SK-N-SH (cell line): ENCODE data around the gene CPXM1. TPM values are rescaled to one million over a fixed set of nuclear protein-coding genes. Genes with fewer than 3 reads are reported as not detected.

Experiments
- CTCF ChIA-PET: fragments of 300-600, 350-600 bp; formaldehyde crosslinking; extraction: SDS; loops from one replicate; lab custom pipeline; 2021; lab: Yijun Ruan, JAX
- POLR2A ChIA-PET: fragments of 350-600 bp; sonication (Branson Sonifier 250); formaldehyde crosslinking; extraction: SDS; loops from one replicate; lab custom pipeline; 2020; ENCODE audit warnings: antibody characterized with exemption, inconsistent platforms; lab: Yijun Ruan, JAX
- DNase-seq: peaks from one replicate; pipeline ENCODE4 v3.0.0; 2012
- H2AFZ ChIP-seq: fragments of 200-600 bp; sonication (generic); 2 replicates; pipeline ENCODE4 v1.8.1; 2016; ENCODE audit warnings: antibody characterized with exemption, mild to moderate bottlenecking, low read depth
- H3F3A ChIP-seq: fragments of 200-600 bp; sonication (generic); replicated peaks from 2 replicates; pipeline ENCODE3; 2016; ENCODE audit warnings: antibody characterized with exemption, mild to moderate bottlenecking; ENCODE audit not compliant: insufficient read depth
- H3K27ac ChIP-seq, 2 experiments: fragments of 200-500 bp in 1 of 2; fragments of 200-600 bp in 1 of 2; sonication (Bioruptor generic) in 1 of 2; sonication (generic), shearing (Covaris generic) in 1 of 2; 2 replicates each; pipeline versions ENCODE4 v1.5.1 to v1.6.1; 2014 to 2016; ENCODE audit warnings: low read depth in 2 of 2, inconsistent platforms in 1 of 2, low read length in 1 of 2, mild to moderate bottlenecking in 1 of 2, mixed read lengths in 1 of 2
- H3K27me3 ChIP-seq: fragments of 200-600 bp; sonication (generic), shearing (Covaris generic); 2 replicates; pipeline ENCODE4 v1.6.1; 2016; ENCODE audit warnings: mixed run types; ENCODE audit not compliant: insufficient read depth
- H3K36me3 ChIP-seq, 2 experiments: fragments of 200-500 bp in 1 of 2; fragments of 200-600 bp in 1 of 2; sonication (Bioruptor generic) in 1 of 2; sonication (generic) in 1 of 2; replicated peaks in 1 of 2; 2 replicates each; pipeline versions ENCODE3 to v1.5.1; 2014 to 2016; ENCODE audit warnings: low read length in 1 of 2, mild to moderate bottlenecking in 1 of 2; ENCODE audit not compliant: insufficient read depth in 2 of 2, control insufficient read depth in 1 of 2
- H3K4me1 ChIP-seq, 2 experiments: fragments of 200-500 bp in 1 of 2; fragments of 200-600 bp in 1 of 2; sonication (Bioruptor generic) in 1 of 2; sonication (generic), shearing (Covaris generic) in 1 of 2; 2 replicates each; pipeline versions ENCODE4 v1.5.1 to v1.6.1; 2014 to 2016; ENCODE audit warnings: low read depth in 1 of 2, low read length in 1 of 2, mixed run types in 1 of 2; ENCODE audit not compliant: insufficient read depth in 2 of 2, control insufficient read depth in 1 of 2
- H3K4me2 ChIP-seq: fragments of 200-600 bp; sonication (generic), shearing (Covaris generic); 2 replicates; pipeline ENCODE4 v1.6.1; 2017; ENCODE audit warnings: mixed run types
- H3K4me3 ChIP-seq, 2 experiments: fragments of 200-500 bp in 1 of 2; fragments of 200-600 bp in 1 of 2; sonication (Bioruptor generic) in 1 of 2; sonication (generic), shearing (Covaris generic) in 1 of 2; 2 replicates each; pipeline versions ENCODE4 v1.5.1 to v1.8.1; 2014 to 2016; ENCODE audit warnings: low read depth in 2 of 2, inconsistent platforms in 1 of 2, low read length in 1 of 2, mild to moderate bottlenecking in 1 of 2, mixed read lengths in 1 of 2, moderate library complexity in 1 of 2
- H3K79me2 ChIP-seq: fragments of 200-600 bp; sonication (generic); 2 replicates; pipeline ENCODE4 v1.8.1; 2017; ENCODE audit warnings: mild to moderate bottlenecking; ENCODE audit not compliant: insufficient read depth
- H3K9ac ChIP-seq: fragments of 200-600 bp; sonication (generic); 2 replicates; pipeline ENCODE4 v1.6.1; 2017; ENCODE audit warnings: mixed run types
- H3K9me2 ChIP-seq: fragments of 200-600 bp; sonication (generic); 2 replicates; pipeline ENCODE4 v1.6.1; 2017; ENCODE audit warnings: mixed run types
- H3K9me3 ChIP-seq: fragments of 200-600 bp; sonication (generic); 2 replicates; pipeline ENCODE4 v1.6.1; 2017; ENCODE audit warnings: mixed run types, mild to moderate bottlenecking, moderate library complexity
- H4K20me1 ChIP-seq: fragments of 200-600 bp; sonication (generic); 2 replicates; pipeline ENCODE4 v1.6.1; 2017; ENCODE audit warnings: mild to moderate bottlenecking, mixed run types; ENCODE audit not compliant: insufficient read depth
- CHD2 ChIP-seq: fragments of 150-350 bp; IDR thresholded peaks from 2 replicates; pipeline ENCODE4 v1.6.1; 2018; ENCODE audit warnings: low read length; ENCODE audit not compliant: partially characterized antibody
- EP300 ChIP-seq, 2 experiments: IDR thresholded peaks; 2 replicates each; pipeline versions ENCODE4 v1.4.0 to v1.6.1; 2012; ENCODE audit warnings: borderline replicate concordance in 1 of 2, low read depth in 1 of 2, low read length in 1 of 2
- EZH2phosphoT487 ChIP-seq: fragments of 200-600 bp; sonication (generic); IDR thresholded peaks from 2 replicates; pipeline ENCODE4 v1.6.1; 2017; ENCODE audit warnings: low read depth, mixed run types, mild to moderate bottlenecking, antibody characterized with exemption, moderate library complexity, borderline replicate concordance
- FOXJ3 ChIP-seq: sonication (generic); formaldehyde crosslinking; IDR thresholded peaks from 2 replicates; pipeline ENCODE4 v1.5.1; 2020; ENCODE audit warnings: mild to moderate bottlenecking, missing genetic modification reagents
- GATA2 ChIP-seq: sonication (generic); formaldehyde crosslinking; IDR thresholded peaks from 2 replicates; pipeline ENCODE4 v1.5.0; 2020; ENCODE audit warnings: mild to moderate bottlenecking, missing genetic modification reagents
- MXI1 ChIP-seq: IDR thresholded peaks from 2 replicates; pipeline ENCODE4 v1.6.1; 2012; ENCODE audit warnings: mild to moderate bottlenecking, low read depth, low read length, improper control_type of control experiment
- NFIC ChIP-seq: IDR thresholded peaks from 2 replicates; pipeline ENCODE4 v1.4.0; 2012; ENCODE audit warnings: borderline replicate concordance
- RAD21 ChIP-seq: IDR thresholded peaks from 2 replicates; pipeline ENCODE4 v1.6.1; 2012; ENCODE audit warnings: mild to moderate bottlenecking, low read length
- RCOR1 ChIP-seq: fragments of 150-350 bp; IDR thresholded peaks from 2 replicates; pipeline ENCODE4 v1.6.1; 2017; ENCODE audit warnings: antibody characterized with exemption, low read length
- REST ChIP-seq: IDR thresholded peaks from 2 replicates; pipeline ENCODE4 v1.6.1; 2012; ENCODE audit warnings: mild to moderate bottlenecking, low read depth, low read length, moderate library complexity
- RFX5 ChIP-seq: IDR thresholded peaks from 2 replicates; pipeline ENCODE4 v1.6.1; 2012; ENCODE audit warnings: mild to moderate bottlenecking, improper control_type of control experiment, low read length
- RXRA ChIP-seq: IDR thresholded peaks from 2 replicates; pipeline ENCODE4 v1.4.0; 2012; ENCODE audit warnings: low read depth, mild to moderate bottlenecking, borderline replicate concordance
- SIN3A ChIP-seq: IDR thresholded peaks from 2 replicates; pipeline ENCODE4 v1.6.1; 2012; ENCODE audit warnings: low read depth, mild to moderate bottlenecking, low read length, moderate library complexity, borderline replicate concordance
- TAF1 ChIP-seq: IDR thresholded peaks from 2 replicates; pipeline ENCODE4 v1.6.1; 2012; ENCODE audit warnings: low read depth, mild to moderate bottlenecking, low read length, moderate library complexity, borderline replicate concordance
- WGBS: methylation state at CpG from one replicate; pipeline ENCODE4 v1.1.6; 2017; ENCODE audit warnings: low lambda C conversion rate; 5-methylcytosine and 5-hydroxymethylcytosine counted together
- polyA plus RNA-seq, 3 experiments: library from polyadenylated mRNA; depleted of rRNA; stranded (reverse); fragments of >200 nt; gene quantifications; 2 replicates each; pipeline ENCODE4 v1.2.3, GENCODE V29; 2012
- TF ChIP-seq, protein P1 (sequence below): IDR thresholded peaks from 2 replicates; pipeline ENCODE4 v1.4.0; 2012; ENCODE audit warnings: low read depth, borderline replicate concordance
- TF ChIP-seq, protein P2 (sequence below): IDR thresholded peaks from 2 replicates; pipeline ENCODE4 v1.4.0; 2012; ENCODE audit warnings: low read depth

Gene CPXM1
- polyA plus RNA-seq, 1 of the 3 experiments (the other 2 are of a cell fraction): 99.9 TPM

DNA sequence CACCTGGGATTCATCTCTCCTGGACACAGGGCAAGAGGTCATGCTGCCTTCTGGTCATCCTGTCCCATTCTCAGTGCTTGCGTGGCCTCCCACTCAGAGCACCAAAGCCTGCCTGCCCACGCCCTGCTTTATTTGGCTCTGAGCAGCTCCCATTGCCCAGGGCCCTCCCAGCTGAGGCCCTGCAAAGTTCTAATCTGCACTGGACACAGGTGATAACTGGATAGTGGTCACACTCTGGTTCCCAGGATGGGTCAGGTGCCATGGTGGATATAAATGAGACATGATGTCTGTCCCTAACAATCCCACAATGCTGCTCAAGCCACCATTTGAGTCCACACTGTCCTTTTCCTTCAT lies 39.5 kb downstream of the CPXM1 start (continued):
- TF ChIP-seq, protein P1, sequence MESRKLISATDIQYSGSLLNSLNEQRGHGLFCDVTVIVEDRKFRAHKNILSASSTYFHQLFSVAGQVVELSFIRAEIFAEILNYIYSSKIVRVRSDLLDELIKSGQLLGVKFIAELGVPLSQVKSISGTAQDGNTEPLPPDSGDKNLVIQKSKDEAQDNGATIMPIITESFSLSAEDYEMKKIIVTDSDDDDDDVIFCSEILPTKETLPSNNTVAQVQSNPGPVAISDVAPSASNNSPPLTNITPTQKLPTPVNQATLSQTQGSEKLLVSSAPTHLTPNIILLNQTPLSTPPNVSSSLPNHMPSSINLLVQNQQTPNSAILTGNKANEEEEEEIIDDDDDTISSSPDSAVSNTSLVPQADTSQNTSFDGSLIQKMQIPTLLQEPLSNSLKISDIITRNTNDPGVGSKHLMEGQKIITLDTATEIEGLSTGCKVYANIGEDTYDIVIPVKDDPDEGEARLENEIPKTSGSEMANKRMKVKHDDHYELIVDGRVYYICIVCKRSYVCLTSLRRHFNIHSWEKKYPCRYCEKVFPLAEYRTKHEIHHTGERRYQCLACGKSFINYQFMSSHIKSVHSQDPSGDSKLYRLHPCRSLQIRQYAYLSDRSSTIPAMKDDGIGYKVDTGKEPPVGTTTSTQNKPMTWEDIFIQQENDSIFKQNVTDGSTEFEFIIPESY: no peak
- TF ChIP-seq GATA2 (CRISPR knock-in tag): no peak
- no peak for TF ChIP-seq RXRA
- no peak for TF ChIP-seq CHD2
- TF ChIP-seq, protein P2, sequence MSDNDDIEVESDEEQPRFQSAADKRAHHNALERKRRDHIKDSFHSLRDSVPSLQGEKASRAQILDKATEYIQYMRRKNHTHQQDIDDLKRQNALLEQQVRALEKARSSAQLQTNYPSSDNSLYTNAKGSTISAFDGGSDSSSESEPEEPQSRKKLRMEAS: no peak
- no peak for TF ChIP-seq EZH2phosphoT487
- TF ChIP-seq SIN3A: no peak
- no peak for TF ChIP-seq EP300 (IDR thresholded peaks at IDR 0.05; ENCODE audit: borderline replicate concordance in 1 of 2, low read depth in 1 of 2, low read length in 1 of 2)

DNA sequence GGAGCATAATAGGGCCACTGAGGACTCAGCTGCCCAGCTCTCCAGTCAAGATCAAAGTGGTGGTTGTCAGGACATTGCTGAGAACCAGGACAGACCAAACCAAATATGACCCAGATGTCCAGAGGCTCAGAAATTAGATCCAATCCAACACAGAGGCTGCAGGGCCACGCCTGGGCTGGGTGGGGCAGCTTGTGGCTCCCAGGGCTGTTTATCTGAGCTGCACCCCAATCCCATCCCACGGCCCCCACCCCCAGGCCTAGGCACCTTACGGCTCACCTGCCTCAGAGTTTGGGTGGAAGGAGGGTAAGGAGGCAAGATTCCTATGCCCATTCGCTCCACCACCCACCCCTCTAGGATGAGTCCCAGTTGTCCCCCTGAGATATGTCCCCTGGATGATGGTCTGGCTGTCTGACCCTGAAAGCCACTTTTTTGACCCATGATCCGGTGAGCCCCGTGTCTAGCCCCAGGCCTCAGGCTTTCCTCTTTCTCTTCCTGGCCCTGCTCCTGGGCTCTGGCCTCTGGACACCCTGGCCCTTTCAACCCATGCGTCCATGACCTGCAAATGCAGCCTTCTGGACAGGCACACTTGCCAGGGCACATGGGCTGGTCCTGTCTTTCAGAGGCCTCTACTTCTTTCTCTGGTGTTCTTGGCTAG lies 40.0 kb downstream of the CPXM1 start:
- H3K4me2 ChIP-seq: no peak overlapping the region
- H2AFZ ChIP-seq: no peak overlapping the region
- H4K20me1 ChIP-seq: no peaks in the 10 kb centered on the region
- 91% methylated on average over 6 of the region's 7 CpGs for WGBS
- CTCF ChIA-PET: interaction anchor here (1.0 to 2.8 kb wide), 2 partner anchors 22 to 73 kb away, joined by 3 to 8 read pairs; no protein-coding TSS in a partner anchor
- no peaks in the 10 kb centered on the region for H3K79me2 ChIP-seq
- TF ChIP-seq RAD21 (no peak), MXI1 (no peak), RCOR1 (no peak), FOXJ3 (CRISPR knock-in tag) (no peak)
- TF ChIP-seq, all 33 proteins: peak for 0
- no peak overlapping the region for H3K4me3 ChIP-seq
- H3K27me3 ChIP-seq: no peaks in the 10 kb centered on the region
- H3F3A ChIP-seq: no peaks in the 10 kb centered on the region
- POLR2A ChIA-PET: no interaction called here
- no peak for DNase-seq
- no peaks in the 10 kb centered on the region for H3K36me3 ChIP-seq
- no peaks in the 10 kb centered on the region for H3K9me3 ChIP-seq
- no peaks in the 10 kb centered on the region for H3K9me2 ChIP-seq
- no peak overlapping the region for H3K27ac ChIP-seq
- H3K9ac ChIP-seq: no peak overlapping the region
- H3K4me1 ChIP-seq: no peaks in the 10 kb centered on the region

- POLR2A ChIA-PET: no interaction called here
- TF ChIP-seq, protein P1: no peak
- TF ChIP-seq TAF1 (no peak), REST (no peak), NFIC (no peak), RFX5 (no peak)
Observed at GRCh38 chr20:2759603-2760296, 40.7 kb downstream of the CPXM1 start.

More at GRCh38 chr20:2759603-2760296, 40.7 kb downstream of the CPXM1 start:
- Histone ChIP-seq H3K36me3 (no peaks in the 10 kb centered on the region), H3F3A (no peaks in the 10 kb centered on the region), H3K9me3 (no peaks in the 10 kb centered on the region), H4K20me1 (no peaks in the 10 kb centered on the region), H3K4me1 (no peaks in the 10 kb centered on the region), H3K9ac (no peak overlapping the region), H3K9me2 (no peaks in the 10 kb centered on the region), H3K4me3 (no peak overlapping the region), H3K27me3 (no peaks in the 10 kb centered on the region), H3K27ac (no peak overlapping the region), H3K79me2 (no peaks in the 10 kb centered on the region), H2AFZ (no peak overlapping the region), H3K4me2 (no peak overlapping the region)
- CTCF ChIA-PET: interaction anchor here (0.6 kb wide), 1 partner anchor 91 kb away, joined by 3 read pairs; no protein-coding TSS in a partner anchor
- 82% methylated on average over 13 of the region's 19 CpGs for WGBS
- DNase-seq: no peak
